ACC112 (cell line): ENCODE data around the gene TCF7.

Experiments
- H2AFZ ChIP-seq: fragments of 200-600 bp; sonication (generic); one replicate; pipeline ENCODE4 v1.6.0; 2017; ENCODE audit warnings: antibody characterized with exemption, low read length; ENCODE audit not compliant: unreplicated experiment
- H3K27ac ChIP-seq: fragments of 200-600 bp; sonication (generic); 2 replicates; pipeline ENCODE4 v1.5.1; 2014; ENCODE audit warnings: low read depth, mild to moderate bottlenecking, antibody characterized with exemption, low read length, moderate library complexity
- H3K27me3 ChIP-seq: fragments of 200-600 bp; sonication (generic); 2 replicates; pipeline ENCODE4 v1.6.1; 2014; ENCODE audit warnings: mild to moderate bottlenecking, antibody characterized with exemption, low read length, moderate library complexity, mixed read lengths; ENCODE audit not compliant: insufficient read depth
- H3K36me3 ChIP-seq: fragments of 200-600 bp; sonication (generic); 2 replicates; pipeline ENCODE4 v1.6.1; 2016; ENCODE audit warnings: mild to moderate bottlenecking, antibody characterized with exemption, low read length, moderate library complexity, mixed read lengths; ENCODE audit not compliant: insufficient read depth
- H3K4me1 ChIP-seq: fragments of 200-600 bp; sonication (generic); one replicate; pipeline ENCODE4 v1.6.1; 2016; ENCODE audit warnings: low read length, mixed read lengths; ENCODE audit not compliant: insufficient read depth, unreplicated experiment, control insufficient read depth
- H3K4me3 ChIP-seq: fragments of 200-600 bp; sonication (generic); 2 replicates; pipeline ENCODE4 v1.5.1; 2014; ENCODE audit warnings: mild to moderate bottlenecking, low read depth, low read length
- H3K79me2 ChIP-seq: fragments of 200-600 bp; sonication (generic); one replicate; pipeline ENCODE4 v1.6.0; 2016; ENCODE audit warnings: low read length; ENCODE audit not compliant: control insufficient read depth, unreplicated experiment, insufficient read depth

Gene TCF7

DNA sequence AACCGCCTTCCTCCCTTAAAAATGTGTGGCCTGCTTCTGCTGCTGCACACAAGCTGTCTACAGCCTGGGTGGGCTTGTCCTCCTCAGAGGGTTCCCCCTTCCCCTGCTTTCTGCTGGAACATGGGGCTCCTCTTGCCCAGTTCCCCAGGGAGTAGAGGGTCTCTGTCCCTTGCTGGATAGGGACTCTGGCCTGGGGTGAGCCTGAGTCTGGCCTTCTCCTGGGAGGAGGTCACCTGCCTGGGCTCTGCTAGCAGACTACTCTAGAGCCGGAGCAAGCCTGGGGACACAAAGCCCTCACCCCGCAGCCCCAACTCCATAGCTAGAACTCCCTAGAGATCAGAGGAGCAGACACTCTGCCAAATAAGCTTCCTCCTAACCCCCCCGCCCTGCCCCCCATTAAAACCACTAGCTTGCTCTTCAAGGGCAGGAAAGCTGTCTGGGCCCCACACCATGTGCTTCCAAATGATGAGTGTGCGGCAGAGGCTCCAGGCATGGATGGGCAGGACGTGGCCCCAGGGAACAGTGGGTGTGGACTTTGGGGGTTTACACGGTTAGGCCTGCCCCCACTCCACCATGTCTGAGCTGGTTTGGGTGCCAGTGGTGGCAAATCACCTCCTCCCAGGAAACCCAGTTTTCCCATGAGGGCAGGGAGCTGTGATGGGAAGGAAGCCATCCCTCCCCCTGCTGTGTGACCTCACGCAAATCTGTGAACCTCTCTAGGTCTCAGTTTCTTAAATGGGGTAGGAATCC is 10.0 kb downstream of the TCF7 start:
- Histone ChIP-seq H2AFZ (no peak overlapping the region), H3K36me3 (no peaks in the 10 kb centered on the region), H3K79me2 (no peaks in the 10 kb centered on the region), H3K4me3 (0 out of 2 replicates have a peak overlapping the region, but pooled peaks have one; percentile 15), H3K27me3 (no peaks in the 10 kb centered on the region), H3K4me1 (peaks cover 53% of the 10 kb centered on the region), H3K27ac (peak overlapping the region; percentile 95)

- Histone ChIP-seq H3K27me3 (no peaks in the 10 kb centered on the region), H3K27ac (peak overlapping the region; percentile 95), H2AFZ (no peak overlapping the region), H3K4me3 (peak overlapping the region; percentile 15; the same call in 1 of the 2 replicates), H3K36me3 (no peaks in the 10 kb centered on the region), H3K4me1 (peaks cover 53% of the 10 kb centered on the region), H3K79me2 (no peaks in the 10 kb centered on the region)
These were observed 10.8 kb downstream of the TCF7 start for GRCh38 chr5:134125039-134126015.

- Histone ChIP-seq H3K36me3 (no peaks in the 10 kb centered on the region), H3K4me1 (peaks cover 53% of the 10 kb centered on the region)
These were observed 12.9 kb downstream of the TCF7 start for GRCh38 chr5:134127376-134127861.

GRCh38 chr5:134127988-134128647 is 13.6 kb downstream of the TCF7 start:
- Histone ChIP-seq H3K4me3 (no peak overlapping the region), H3K79me2 (no peaks in the 10 kb centered on the region), H3K27me3 (no peaks in the 10 kb centered on the region), H3K36me3 (no peaks in the 10 kb centered on the region), H2AFZ (no peak overlapping the region), H3K27ac (peak overlapping the region; percentile 32; the same call in 1 of the 2 replicates), H3K4me1 (peaks cover 53% of the 10 kb centered on the region)

More at GRCh38 chr5:134127376-134127861, 12.9 kb downstream of the TCF7 start:
- H3K79me2 ChIP-seq: no peaks in the 10 kb centered on the region
- peak overlapping the region; percentile 64; the same call in 1 of the 2 replicates for H3K27ac ChIP-seq
- no peak overlapping the region for H2AFZ ChIP-seq
- H3K4me3 ChIP-seq: no peak overlapping the region
- H3K27me3 ChIP-seq: no peaks in the 10 kb centered on the region

GRCh38 chr5:134128648-134128995 is 14.1 kb downstream of the TCF7 start:
- no peaks in the 10 kb centered on the region for H3K27me3 ChIP-seq
- no peak overlapping the region for H3K4me3 ChIP-seq
- peaks cover 48% of the 10 kb centered on the region for H3K4me1 ChIP-seq
- H3K36me3 ChIP-seq: no peaks in the 10 kb centered on the region
- H3K79me2 ChIP-seq: no peaks in the 10 kb centered on the region
- no peak overlapping the region for H2AFZ ChIP-seq
- no peak overlapping the region; the same call in 1 of the 2 replicates for H3K27ac ChIP-seq

DNA sequence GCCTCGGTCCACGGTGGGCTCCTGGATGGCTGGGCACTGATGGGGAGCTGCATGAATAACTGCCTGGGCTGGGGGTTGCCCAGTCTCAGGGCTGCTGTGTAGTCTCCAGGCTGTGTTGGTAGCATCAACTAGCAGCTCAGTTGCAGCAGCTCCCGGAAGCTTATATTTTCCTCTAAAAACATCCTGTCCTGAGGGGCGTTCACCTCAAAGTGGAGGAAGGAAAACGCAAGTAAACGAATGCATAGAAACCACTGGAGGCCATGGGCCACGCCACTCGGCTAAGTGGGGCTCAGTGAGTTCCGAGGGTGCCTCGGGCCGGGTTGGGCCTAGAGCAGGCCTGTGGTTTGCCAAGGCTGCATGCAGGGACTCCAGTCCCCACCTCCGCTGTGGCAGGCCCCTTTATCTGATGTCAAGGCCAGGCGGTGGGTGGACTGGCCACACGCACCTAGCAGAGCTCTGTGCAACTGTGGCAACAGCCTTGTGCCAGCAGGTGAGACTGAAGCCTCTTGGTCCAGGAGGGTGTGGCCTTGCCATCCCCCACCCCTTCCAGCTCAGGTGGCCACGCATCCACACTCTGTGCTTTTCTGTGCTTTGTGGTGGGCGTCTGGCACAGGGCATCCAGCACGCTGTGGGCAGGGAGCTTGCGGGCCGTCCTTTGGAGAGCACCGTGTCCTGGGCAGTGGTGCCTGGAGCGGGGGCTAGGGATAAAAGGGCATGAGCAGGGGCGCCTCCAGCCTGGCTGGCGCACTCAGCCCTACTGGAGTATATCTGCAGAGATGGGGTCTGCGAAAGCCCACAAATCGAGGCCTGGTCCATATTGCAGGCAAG is 15.1 kb downstream of the TCF7 start:
- no peaks in the 10 kb centered on the region for H3K27me3 ChIP-seq
- H3K27ac ChIP-seq: no peak overlapping the region
- H3K4me1 ChIP-seq: peaks cover 38% of the 10 kb centered on the region
- H3K36me3 ChIP-seq: peaks cover 3% of the 10 kb centered on the region; the same call in 1 of the 2 replicates
- no peak overlapping the region for H2AFZ ChIP-seq
- H3K79me2 ChIP-seq: no peaks in the 10 kb centered on the region
- no peak overlapping the region for H3K4me3 ChIP-seq

DNA sequence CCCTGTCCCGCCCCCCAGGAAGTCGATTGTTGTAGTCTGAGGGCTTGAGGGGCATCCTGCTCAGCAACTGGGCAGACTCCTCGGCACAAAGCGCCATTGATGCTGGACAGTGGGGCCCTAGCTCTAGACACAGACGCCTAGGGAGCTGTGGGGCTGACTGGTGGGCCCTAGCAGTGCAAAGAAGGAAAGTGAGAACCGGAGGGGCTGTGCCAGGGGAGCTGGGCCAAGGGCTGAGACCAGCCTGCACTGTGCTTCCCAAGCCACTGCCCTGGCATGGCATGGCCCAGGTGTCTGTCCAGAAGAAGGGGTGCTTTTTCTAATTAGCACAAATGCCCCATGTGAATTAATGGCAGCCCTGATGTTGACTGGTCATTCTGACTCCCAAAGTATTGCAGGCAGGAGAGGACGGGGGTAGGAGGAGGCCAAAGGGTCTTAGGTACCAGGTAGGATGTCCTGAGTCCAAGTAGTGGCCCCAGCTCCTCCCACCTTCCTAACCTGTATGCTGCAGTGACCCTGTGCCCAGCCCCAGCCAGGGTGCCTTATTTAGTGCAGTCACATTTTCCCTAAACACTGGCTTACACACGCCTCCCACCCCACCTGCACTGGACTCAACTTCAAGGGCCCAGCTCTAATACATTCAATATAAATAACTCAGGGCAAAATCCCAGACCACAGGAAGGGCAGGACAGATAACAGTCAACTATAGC is 15.9 kb downstream of the TCF7 start:
- no peaks in the 10 kb centered on the region for H3K79me2 ChIP-seq
- H3K36me3 ChIP-seq: peaks cover 5% of the 10 kb centered on the region; the same call in 1 of the 2 replicates
- H3K27me3 ChIP-seq: no peaks in the 10 kb centered on the region
- H3K27ac ChIP-seq: no peak overlapping the region
- peaks cover 32% of the 10 kb centered on the region for H3K4me1 ChIP-seq
- no peak overlapping the region for H2AFZ ChIP-seq
- H3K4me3 ChIP-seq: no peak overlapping the region

GRCh38 chr5:134131165-134131564 is 16.7 kb downstream of the TCF7 start:
- Histone ChIP-seq H3K27me3 (no peaks in the 10 kb centered on the region), H3K27ac (no peak overlapping the region), H3K4me3 (no peak overlapping the region), H3K4me1 (peaks cover 24% of the 10 kb centered on the region), H3K36me3 (peaks cover 9% of the 10 kb centered on the region; the same call in 1 of the 2 replicates), H3K79me2 (no peaks in the 10 kb centered on the region), H2AFZ (no peak overlapping the region)

GRCh38 chr5:134131578-134132350 is 17.3 kb downstream of the TCF7 start:
- Histone ChIP-seq H3K4me1 (peaks cover 19% of the 10 kb centered on the region), H3K79me2 (no peaks in the 10 kb centered on the region), H3K36me3 (peaks cover 9% of the 10 kb centered on the region; the same call in 1 of the 2 replicates), H3K27me3 (no peaks in the 10 kb centered on the region), H2AFZ (no peak overlapping the region), H3K4me3 (no peak overlapping the region), H3K27ac (no peak overlapping the region)
